ENCODE data around the gene PDZD2.

- TF ChIP-seq CTCF (IDR thresholded peaks at IDR 0.05) (no peak), POLR2A (IDR thresholded peaks at IDR 0.05) (no peak)
Measured at GRCh38 chr5:32068561-32068960, 429.6 kb downstream of the PDZD2 start.

Measured in testis (tissue), 2 donors.